ENCODE data around the gene MOV10L1.

The MOV10L1 gene

DNA sequence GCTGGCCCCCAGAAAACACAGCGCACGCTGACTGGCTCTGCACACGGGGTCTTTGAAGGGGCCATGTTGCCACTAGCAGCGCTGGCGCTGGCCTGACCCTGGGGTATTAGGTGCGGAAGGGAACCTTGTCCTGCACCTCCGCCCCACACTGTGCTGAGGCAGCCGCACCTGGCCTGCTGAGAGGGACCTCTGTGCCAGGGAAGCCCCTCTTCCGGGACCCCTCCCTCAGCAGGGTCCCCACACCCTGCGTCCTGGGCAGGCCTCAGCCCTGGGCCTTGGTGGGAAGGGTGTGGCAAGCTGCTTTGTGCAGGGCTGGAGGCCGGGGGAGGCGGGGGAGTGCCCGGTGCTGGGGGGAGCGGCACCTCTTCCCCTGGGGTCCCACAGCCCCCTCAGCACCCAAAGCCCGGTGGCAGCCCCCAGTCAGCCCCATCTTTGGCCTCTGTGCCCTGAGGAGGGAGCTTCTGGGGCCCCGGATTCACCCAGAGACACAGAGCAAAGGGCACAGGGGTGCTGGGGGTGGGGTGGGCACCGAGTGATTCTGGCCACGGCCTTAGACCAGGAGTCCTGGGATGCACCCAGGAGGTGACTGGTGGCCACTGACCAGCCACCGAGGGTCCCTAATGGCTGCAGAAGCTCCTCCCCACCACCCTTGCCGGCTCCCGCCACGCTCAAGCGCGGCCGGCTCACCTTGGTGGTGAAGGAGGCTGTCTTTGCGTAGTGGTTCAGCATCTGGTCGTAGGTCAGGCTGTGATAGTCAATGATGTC, 43.1 kb upstream of the MOV10L1 start:
- in situ Hi-C loops (cut with MboI; ENCODE audit: low pct_unique_long_range_greater_than_20kb, low sequenced_read_pairs, unreplicated experiment), result loop anchor here (25.0 kb wide), 2 partner anchors 109 to 284 kb away; no protein-coding TSS in a partner anchor
- TF ChIP-seq, protein P1, sequence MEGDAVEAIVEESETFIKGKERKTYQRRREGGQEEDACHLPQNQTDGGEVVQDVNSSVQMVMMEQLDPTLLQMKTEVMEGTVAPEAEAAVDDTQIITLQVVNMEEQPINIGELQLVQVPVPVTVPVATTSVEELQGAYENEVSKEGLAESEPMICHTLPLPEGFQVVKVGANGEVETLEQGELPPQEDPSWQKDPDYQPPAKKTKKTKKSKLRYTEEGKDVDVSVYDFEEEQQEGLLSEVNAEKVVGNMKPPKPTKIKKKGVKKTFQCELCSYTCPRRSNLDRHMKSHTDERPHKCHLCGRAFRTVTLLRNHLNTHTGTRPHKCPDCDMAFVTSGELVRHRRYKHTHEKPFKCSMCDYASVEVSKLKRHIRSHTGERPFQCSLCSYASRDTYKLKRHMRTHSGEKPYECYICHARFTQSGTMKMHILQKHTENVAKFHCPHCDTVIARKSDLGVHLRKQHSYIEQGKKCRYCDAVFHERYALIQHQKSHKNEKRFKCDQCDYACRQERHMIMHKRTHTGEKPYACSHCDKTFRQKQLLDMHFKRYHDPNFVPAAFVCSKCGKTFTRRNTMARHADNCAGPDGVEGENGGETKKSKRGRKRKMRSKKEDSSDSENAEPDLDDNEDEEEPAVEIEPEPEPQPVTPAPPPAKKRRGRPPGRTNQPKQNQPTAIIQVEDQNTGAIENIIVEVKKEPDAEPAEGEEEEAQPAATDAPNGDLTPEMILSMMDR (IDR thresholded peaks at IDR 0.05; ENCODE audit: extremely low read depth, insufficient read depth, missing control alignments), result no peak
- DNase-seq (ENCODE audit: low spot score), result no peak

DNA sequence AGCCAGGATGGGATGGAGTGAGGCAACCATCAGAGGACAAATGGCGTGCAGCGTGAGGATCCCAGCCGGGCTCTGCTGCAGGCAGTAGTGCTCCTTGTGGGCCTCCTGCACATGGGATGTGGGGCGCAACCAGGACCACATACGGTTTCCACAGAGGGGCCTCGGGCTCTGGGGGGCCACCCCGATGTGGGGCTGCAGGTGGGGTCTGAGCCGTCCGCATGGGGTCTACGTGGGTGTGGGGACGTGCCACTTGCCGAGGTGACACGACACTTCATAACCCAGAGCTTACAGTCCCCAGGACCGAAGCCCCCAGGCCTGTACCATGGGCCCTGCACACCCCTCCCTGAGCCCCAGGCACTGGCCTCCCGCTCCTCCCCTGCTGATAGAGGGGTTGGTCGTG, 42.5 kb upstream of the MOV10L1 start:
- no peak for DNase-seq (ENCODE audit: low spot score)

DNA sequence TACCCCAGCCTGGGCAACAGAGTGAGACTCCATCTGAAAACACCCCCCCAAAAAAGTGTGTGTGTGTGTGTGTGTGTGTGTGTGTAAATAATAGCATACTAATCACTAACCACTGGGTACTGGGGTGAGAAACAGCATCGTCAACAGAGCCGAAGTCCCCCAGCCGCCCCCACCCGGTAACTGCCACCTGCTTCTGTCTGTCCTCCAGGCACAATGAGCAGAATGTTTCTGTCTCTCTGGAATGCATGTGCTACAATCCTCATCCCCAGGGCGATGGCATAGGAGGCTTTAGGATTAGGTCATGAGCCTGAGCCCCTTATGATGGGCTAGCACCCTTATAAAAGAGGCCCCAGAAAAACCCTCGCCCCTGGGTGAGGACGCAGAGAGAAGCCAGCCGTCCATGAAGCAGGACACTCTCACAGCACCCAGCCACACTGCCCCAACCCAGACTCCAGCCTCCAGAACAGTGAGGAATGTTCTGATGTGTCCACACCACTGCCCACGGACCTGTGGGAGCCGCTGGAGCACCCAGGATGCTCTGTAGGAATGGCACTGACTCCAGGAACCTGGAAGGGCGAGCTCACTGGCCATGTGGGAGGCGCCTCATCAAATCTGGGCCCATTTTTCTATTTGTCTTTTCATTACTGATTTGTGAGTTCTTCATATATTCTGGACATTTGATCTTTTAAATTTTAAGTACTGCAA, 41.6 kb upstream of the MOV10L1 start:
- DNase-seq (ENCODE audit: low spot score), result no peak
- in situ Hi-C loops (cut with MboI; ENCODE audit: low pct_unique_long_range_greater_than_20kb, low sequenced_read_pairs, unreplicated experiment), result loop anchor here (25.0 kb wide), 2 partner anchors 111 to 286 kb away; no protein-coding TSS in a partner anchor
- TF ChIP-seq, protein P1 (IDR thresholded peaks at IDR 0.05; ENCODE audit: extremely low read depth, insufficient read depth, missing control alignments), result no peak

More for the DNA sequence above, 42.5 kb upstream of the MOV10L1 start:
- TF ChIP-seq, protein P1 (IDR thresholded peaks at IDR 0.05; ENCODE audit: extremely low read depth, insufficient read depth, missing control alignments), result no peak
- in situ Hi-C loops (cut with MboI; ENCODE audit: low pct_unique_long_range_greater_than_20kb, low sequenced_read_pairs, unreplicated experiment), result loop anchor here (25.0 kb wide), 2 partner anchors 110 to 285 kb away; no protein-coding TSS in a partner anchor

DNA sequence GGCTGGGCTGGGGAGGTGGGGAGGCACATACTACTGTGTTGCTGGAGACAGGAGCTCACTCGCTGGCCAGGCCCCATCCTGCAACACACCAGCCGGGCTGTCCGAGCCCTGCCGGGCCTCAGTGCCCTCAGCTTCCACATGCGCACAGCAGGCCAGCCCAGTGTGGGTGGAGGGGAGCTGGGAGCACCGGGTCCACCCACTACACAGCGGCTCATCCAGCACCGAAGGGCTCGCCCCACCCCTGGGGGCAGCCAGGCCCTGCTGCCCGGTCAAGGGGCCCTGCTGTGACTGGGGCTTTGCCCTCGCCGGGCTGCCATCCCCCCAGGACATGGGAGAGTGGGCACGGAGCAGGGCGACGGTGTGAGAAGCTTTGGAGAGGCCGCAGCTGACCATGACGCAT, 41.0 kb upstream of the MOV10L1 start:
- in situ Hi-C loops (cut with MboI; ENCODE audit: low pct_unique_long_range_greater_than_20kb, low sequenced_read_pairs, unreplicated experiment), result loop anchor here (25.0 kb wide), 2 partner anchors 112 to 287 kb away; no protein-coding TSS in a partner anchor
- DNase-seq (ENCODE audit: low spot score), result no peak
- TF ChIP-seq, protein P1 (IDR thresholded peaks at IDR 0.05; ENCODE audit: extremely low read depth, insufficient read depth, missing control alignments), result no peak

DNA sequence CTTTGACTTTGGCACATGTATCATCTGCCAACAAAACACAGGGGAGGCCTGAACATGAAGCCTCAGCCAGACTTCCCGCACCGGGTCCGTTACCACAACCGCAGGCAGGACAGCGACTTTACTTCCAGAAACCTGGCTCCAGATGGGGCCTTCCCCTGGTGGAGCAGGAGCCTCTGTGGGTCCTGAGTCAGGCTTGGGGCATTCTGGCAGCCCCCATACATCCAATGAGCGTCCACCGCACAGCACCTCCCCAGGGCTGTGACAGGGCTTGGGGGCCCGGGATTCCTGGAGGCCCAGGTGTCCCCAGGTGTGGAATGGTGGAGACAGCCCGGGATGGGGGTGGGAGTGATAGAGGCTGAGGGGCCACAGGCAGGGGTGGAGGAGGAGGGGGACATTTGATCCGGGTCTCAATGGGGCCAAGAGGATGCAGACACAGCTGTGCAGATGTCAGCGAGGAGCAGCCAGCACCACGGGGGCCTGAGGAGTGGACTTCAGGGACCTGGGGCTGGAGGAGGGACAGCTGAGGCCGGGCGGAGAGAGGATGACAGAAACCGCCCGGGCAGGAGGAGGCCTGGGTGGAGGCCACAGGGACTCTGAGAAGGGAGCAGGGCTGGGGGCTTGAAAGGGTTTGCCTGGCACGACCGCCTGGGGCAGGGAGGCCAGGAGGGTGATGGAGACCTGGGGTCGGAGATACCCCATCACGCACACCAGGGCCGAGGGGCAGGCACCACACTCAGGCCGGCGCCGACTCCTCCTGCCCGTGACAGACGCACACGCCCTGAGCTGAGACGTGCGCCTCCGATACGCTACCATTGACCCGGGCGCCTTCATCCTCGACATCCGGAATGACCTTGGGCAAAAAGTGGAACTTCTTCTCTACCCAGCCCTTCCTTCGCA, 40.3 kb upstream of the MOV10L1 start:
- TF ChIP-seq, protein P1 (IDR thresholded peaks at IDR 0.05; ENCODE audit: extremely low read depth, insufficient read depth, missing control alignments), result no peak
- in situ Hi-C loops (cut with MboI; ENCODE audit: low pct_unique_long_range_greater_than_20kb, low sequenced_read_pairs, unreplicated experiment), result loop anchor here (25.0 kb wide), 2 partner anchors 112 to 287 kb away; no protein-coding TSS in a partner anchor
- no peak for DNase-seq (ENCODE audit: low spot score)

DNA sequence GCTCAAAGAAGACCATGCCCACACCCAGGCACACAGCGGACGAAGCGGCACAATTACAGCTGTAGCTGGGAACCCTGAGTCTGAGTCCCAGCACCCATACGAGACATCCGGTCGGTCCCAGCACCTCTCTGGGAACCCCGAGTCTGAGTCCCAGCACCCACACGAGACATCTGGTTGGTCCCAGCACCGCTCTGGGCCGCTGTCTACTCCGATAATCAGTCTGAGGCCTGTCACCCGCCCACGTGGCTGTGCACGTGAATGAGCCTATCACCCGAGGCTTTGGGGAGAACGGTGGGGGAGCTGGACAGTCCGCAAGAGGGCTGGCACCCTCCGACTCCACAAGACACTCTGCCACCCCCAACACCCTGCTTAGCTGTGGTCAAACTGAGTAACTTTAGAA, 37.9 kb upstream of the MOV10L1 start:
- no peak for DNase-seq (ENCODE audit: low spot score)
- TF ChIP-seq, protein P1 (IDR thresholded peaks at IDR 0.05; ENCODE audit: extremely low read depth, insufficient read depth, missing control alignments), result no peak
- in situ Hi-C loops (cut with MboI; ENCODE audit: low pct_unique_long_range_greater_than_20kb, low sequenced_read_pairs, unreplicated experiment), result no loop called here

Measured in GM13977 (cell line).